ENCODE measurements around the gene ITGB5.
"Not testable (repeated sequence)": the region's sequence is repeated elsewhere in the genome, so short reads cannot be mapped to it uniquely, and the experiment has no call there.

ITGB5 gene

GRCh38 chr3:124789103-124789502 lies 98.1 kb downstream of the ITGB5 start:
- not testable (repeated sequence) for DNase-seq (ENCODE audit: low read depth, low spot score)

DNA sequence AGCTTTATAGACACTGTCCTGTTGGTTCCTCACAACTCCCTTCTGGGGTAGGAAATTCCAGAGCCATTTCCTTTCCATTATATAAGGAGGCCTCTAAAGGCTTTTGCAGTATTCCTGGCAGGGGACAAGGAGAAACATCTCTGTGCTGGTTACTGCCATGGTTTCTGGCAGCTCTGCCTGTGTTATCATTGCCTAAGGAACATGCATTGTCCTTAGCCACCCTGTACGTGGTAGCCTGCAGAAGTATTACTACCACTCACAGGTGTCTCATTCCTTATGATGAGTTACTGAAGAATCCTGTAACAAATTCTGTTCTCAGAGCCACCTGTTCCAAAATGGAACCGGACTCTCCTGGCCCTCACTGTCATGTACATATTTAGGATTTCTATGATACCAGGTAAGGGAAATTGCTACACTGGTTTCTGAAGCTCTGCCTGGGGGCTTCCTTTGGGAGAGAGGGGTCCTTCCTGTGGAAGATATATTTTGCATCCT lies 98.9 kb downstream of the ITGB5 start:
- no peak for DNase-seq (ENCODE audit: low read depth, low spot score)

- no peak for DNase-seq (ENCODE audit: low read depth, low spot score)
These were observed 99.5 kb downstream of the ITGB5 start for GRCh38 chr3:124787476-124788195.

GRCh38 chr3:124786511-124787241 lies 100.5 kb downstream of the ITGB5 start:
- no peak for DNase-seq (ENCODE audit: low read depth, low spot score)

- DNase-seq (ENCODE audit: low read depth, low spot score): no peak
These were observed 101.2 kb downstream of the ITGB5 start for GRCh38 chr3:124785973-124786372.

GRCh38 chr3:124784686-124785382 lies 102.3 kb downstream of the ITGB5 start:
- no peak for DNase-seq (ENCODE audit: low read depth, low spot score)

- DNase-seq (ENCODE audit: low read depth, low spot score): no peak
These were observed 103.5 kb downstream of the ITGB5 start for GRCh38 chr3:124783696-124784095.

- DNase-seq (ENCODE audit: low read depth, low spot score): not testable (repeated sequence)
These were observed 104.8 kb downstream of the ITGB5 start for GRCh38 chr3:124782377-124782712.

- DNase-seq (ENCODE audit: low read depth, low spot score): no peak
These were observed 105.4 kb downstream of the ITGB5 start for GRCh38 chr3:124781476-124782376.

DNA sequence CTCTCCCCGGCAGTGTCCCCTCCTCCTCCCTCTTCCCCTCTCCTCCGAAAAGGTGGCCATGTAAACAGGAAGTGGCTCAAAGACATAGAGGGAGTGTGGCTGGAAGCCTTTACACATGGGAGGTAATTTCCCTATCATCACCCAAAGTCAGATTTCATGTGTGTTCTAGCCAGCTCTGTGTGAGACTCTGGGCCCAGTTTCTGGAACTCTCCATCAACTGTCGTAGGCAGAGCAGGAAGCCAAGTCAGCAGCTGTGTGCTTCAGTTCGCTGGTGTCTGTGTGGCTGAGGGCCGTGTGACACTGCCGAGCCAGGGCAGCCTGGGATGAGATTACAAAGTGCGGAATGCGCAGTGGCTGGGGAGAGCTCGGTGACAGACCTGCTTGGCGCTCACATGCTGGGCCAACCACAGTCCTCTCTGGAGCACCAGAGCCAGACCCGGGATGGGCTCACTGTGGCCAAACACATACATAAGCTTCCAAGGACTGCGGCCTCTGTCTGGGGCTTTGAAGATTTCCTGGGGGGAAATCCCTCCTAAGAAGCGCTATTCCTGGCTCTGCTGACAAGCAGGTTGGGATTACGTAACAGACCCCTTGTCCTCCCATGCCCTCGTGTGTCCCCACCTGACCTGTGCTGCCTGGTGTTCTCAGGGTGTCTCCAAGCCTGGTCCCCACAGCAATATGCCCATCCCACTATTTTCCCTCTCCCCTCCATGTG lies 106.2 kb downstream of the ITGB5 start:
- DNase-seq (ENCODE audit: low read depth, low spot score): no peak

DNA sequence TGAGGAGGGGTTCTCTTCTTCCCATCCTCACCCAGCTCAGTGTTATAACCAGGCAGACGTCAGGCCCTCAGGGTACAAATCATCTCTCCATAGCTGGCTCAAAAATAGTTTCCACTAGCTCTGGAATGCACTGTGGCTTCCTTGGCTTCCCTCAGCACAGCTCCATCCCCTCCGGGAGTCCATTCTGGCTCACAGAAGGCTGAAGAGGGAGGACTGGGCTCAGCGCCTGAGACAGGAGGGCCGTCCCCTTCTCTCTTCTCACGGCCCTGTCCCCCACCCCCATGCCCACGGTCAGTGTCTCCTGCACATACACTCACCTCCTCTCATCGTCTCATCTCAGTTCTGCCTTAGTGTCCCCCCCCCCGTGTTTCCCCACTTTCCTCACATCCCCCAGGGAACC lies 106.8 kb downstream of the ITGB5 start:
- no peak for DNase-seq (ENCODE audit: low read depth, low spot score)

- no peak for DNase-seq (ENCODE audit: low read depth, low spot score)
These were observed 107.4 kb downstream of the ITGB5 start for GRCh38 chr3:124779751-124780191.

GRCh38 chr3:124779116-124779515 lies 108.0 kb downstream of the ITGB5 start:
- no peak for DNase-seq (ENCODE audit: low read depth, low spot score)

DNA sequence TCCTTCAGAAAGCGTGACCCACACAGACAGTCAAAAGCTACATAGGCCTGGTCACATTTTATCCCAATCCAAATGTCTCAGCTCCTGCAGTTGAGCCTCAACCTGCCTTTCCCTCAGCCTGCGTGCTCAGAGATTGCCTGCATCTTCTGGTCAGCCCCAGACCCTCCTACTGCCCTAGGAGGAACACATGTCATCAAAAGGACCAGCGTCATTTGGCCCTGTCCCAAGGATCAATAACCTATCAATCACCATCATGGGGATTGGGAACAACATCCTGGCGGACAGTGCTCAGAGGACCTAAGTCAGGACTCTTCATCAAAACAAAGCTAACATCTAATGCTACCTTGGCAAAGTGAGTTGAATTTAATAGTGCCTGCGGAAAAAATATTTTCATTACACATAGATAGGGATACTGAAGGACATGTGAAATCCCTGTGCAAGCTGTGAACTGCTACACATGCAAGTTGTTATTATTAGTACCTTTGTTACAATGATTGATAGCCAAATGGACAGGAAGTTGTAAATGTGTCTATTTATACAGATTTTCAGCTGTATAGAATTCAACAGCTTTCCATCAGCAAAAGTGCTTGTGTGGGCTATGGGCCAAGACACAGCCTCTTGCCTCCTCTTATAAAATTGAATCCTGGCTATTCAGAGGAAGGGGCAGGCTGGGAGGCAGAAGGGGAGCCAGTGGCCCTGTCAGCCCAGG lies 109.2 kb downstream of the ITGB5 start:
- DNase-seq (ENCODE audit: low read depth, low spot score): no peak

GRCh38 chr3:124776856-124777255 lies 110.3 kb downstream of the ITGB5 start:
- DNase-seq (ENCODE audit: low read depth, low spot score): no peak

GRCh38 chr3:124775877-124776276 lies 111.3 kb downstream of the ITGB5 start:
- no peak for DNase-seq (ENCODE audit: low read depth, low spot score)

GRCh38 chr3:124774841-124775402 lies 112.2 kb downstream of the ITGB5 start:
- DNase-seq (ENCODE audit: low read depth, low spot score): no peak

GRCh38 chr3:124774327-124774718 lies 112.8 kb downstream of the ITGB5 start:
- peak; percentile 74 for DNase-seq (ENCODE audit: low read depth, low spot score)
